Measurements from ENCODE around the gene SLC22A12.
"Not testable (repeated sequence)": the region's sequence is repeated elsewhere in the genome, so short reads cannot be mapped to it uniquely, and the experiment has no call there.

Gene SLC22A12

GRCh38 chr11:64594159-64594939, 3.3 kb downstream of the SLC22A12 start:
- Histone ChIP-seq H4K91ac (ENCODE audit: low read depth, low read length) (no peak overlapping the region), H3K36me3 (ENCODE audit: control insufficient read depth in 1 of 2, insufficient read depth in 2 of 2, low read length in 2 of 2) (no peaks in the 10 kb centered on the region), H3K4me3 (ENCODE audit: low read depth, low read length) (no peak overlapping the region), H3K27ac (ENCODE audit: low read depth, low read length) (no peak overlapping the region), H3K14ac (ENCODE audit: low read length) (no peak overlapping the region), H2AK5ac (ENCODE audit: low read length) (no peak overlapping the region), H3K4me1 (ENCODE audit: control insufficient read depth in 1 of 2, insufficient read depth in 2 of 2, low read length in 2 of 2) (no peaks in the 10 kb centered on the region), H3K4me2 (ENCODE audit: low read length) (no peak overlapping the region), H3K9me3 (ENCODE audit: insufficient read depth, low read depth, low read length) (peaks cover 30% of the 10 kb centered on the region), H3K9ac (ENCODE audit: low read length) (no peak overlapping the region), H3K18ac (ENCODE audit: low read length) (no peak overlapping the region), H4K8ac (ENCODE audit: low read depth, low read length) (no peak overlapping the region), H2BK5ac (ENCODE audit: low read depth, low read length, poor library complexity) (no peak overlapping the region), H4K12ac (ENCODE audit: low read depth, low read length) (no peak overlapping the region), H2AFZ (ENCODE audit: insufficient read depth, low read length, poor library complexity) (no peak overlapping the region), H3K79me2 (ENCODE audit: control insufficient read depth, insufficient read depth, low read length, poor library complexity) (no peaks in the 10 kb centered on the region), H3K27me3 (ENCODE audit: insufficient read depth, low read length) (no peaks in the 10 kb centered on the region), H3K79me1 (ENCODE audit: low read length) (no peaks in the 10 kb centered on the region), H2BK120ac (ENCODE audit: insufficient read depth, low read length, poor library complexity) (no peak overlapping the region), H3K23ac (ENCODE audit: low read length) (no peak overlapping the region), H2BK12ac (ENCODE audit: low read length) (no peak overlapping the region), H3K4ac (ENCODE audit: low read depth, low read length) (no peak overlapping the region)
- 100% methylated on average over 7 of the region's 14 CpGs for WGBS (ENCODE audit: extremely low coverage, insufficient coverage, insufficient read length)
- no peak for DNase-seq

GRCh38 chr11:64595922-64596321, 4.9 kb downstream of the SLC22A12 start:
- not testable (repeated sequence) for H3K9ac ChIP-seq (ENCODE audit: low read length); H3K36me3 ChIP-seq (ENCODE audit: control insufficient read depth in 1 of 2, insufficient read depth in 2 of 2, low read length in 2 of 2); H2AK5ac ChIP-seq (ENCODE audit: low read length); H2BK120ac ChIP-seq (ENCODE audit: insufficient read depth, low read length, poor library complexity); H3K14ac ChIP-seq (ENCODE audit: low read length); H3K27ac ChIP-seq (ENCODE audit: low read depth, low read length); H3K79me1 ChIP-seq (ENCODE audit: low read length); H3K4me3 ChIP-seq (ENCODE audit: low read depth, low read length); H4K8ac ChIP-seq (ENCODE audit: low read depth, low read length); H4K91ac ChIP-seq (ENCODE audit: low read depth, low read length); H3K4me2 ChIP-seq (ENCODE audit: low read length); H3K18ac ChIP-seq (ENCODE audit: low read length); H3K4me1 ChIP-seq (ENCODE audit: control insufficient read depth in 1 of 2, insufficient read depth in 2 of 2, low read length in 2 of 2); H3K23ac ChIP-seq (ENCODE audit: low read length); DNase-seq; H3K27me3 ChIP-seq (ENCODE audit: insufficient read depth, low read length); H4K12ac ChIP-seq (ENCODE audit: low read depth, low read length); H3K4ac ChIP-seq (ENCODE audit: low read depth, low read length); H2BK5ac ChIP-seq (ENCODE audit: low read depth, low read length, poor library complexity); H3K79me2 ChIP-seq (ENCODE audit: control insufficient read depth, insufficient read depth, low read length, poor library complexity); H2AFZ ChIP-seq (ENCODE audit: insufficient read depth, low read length, poor library complexity); H2BK12ac ChIP-seq (ENCODE audit: low read length)
- H3K9me3 ChIP-seq (ENCODE audit: insufficient read depth, low read depth, low read length), result peaks cover 27% of the 10 kb centered on the region
- 100% methylated on average over 1 of the region's 1 CpG for WGBS (ENCODE audit: extremely low coverage, insufficient coverage, insufficient read length)

- Histone ChIP-seq H3K4me1 (ENCODE audit: control insufficient read depth in 1 of 2, insufficient read depth in 2 of 2, low read length in 2 of 2) (no peaks in the 10 kb centered on the region), H3K4me3 (ENCODE audit: low read depth, low read length) (no peak overlapping the region), H3K36me3 (ENCODE audit: control insufficient read depth in 1 of 2, insufficient read depth in 2 of 2, low read length in 2 of 2) (no peaks in the 10 kb centered on the region), H4K8ac (ENCODE audit: low read depth, low read length) (no peak overlapping the region), H3K4me2 (ENCODE audit: low read length) (no peak overlapping the region), H3K18ac (ENCODE audit: low read length) (no peak overlapping the region), H2AFZ (ENCODE audit: insufficient read depth, low read length, poor library complexity) (no peak overlapping the region), H3K14ac (ENCODE audit: low read length) (no peak overlapping the region), H3K9ac (ENCODE audit: low read length) (no peak overlapping the region), H3K4ac (ENCODE audit: low read depth, low read length) (no peak overlapping the region), H4K91ac (ENCODE audit: low read depth, low read length) (no peak overlapping the region), H3K27ac (ENCODE audit: low read depth, low read length) (no peak overlapping the region), H3K27me3 (ENCODE audit: insufficient read depth, low read length) (no peaks in the 10 kb centered on the region), H2BK120ac (ENCODE audit: insufficient read depth, low read length, poor library complexity) (no peak overlapping the region), H3K79me1 (ENCODE audit: low read length) (no peaks in the 10 kb centered on the region), H3K79me2 (ENCODE audit: control insufficient read depth, insufficient read depth, low read length, poor library complexity) (no peaks in the 10 kb centered on the region), H2BK12ac (ENCODE audit: low read length) (no peak overlapping the region), H3K23ac (ENCODE audit: low read length) (no peak overlapping the region), H2AK5ac (ENCODE audit: low read length) (no peak overlapping the region), H4K12ac (ENCODE audit: low read depth, low read length) (no peak overlapping the region), H3K9me3 (ENCODE audit: insufficient read depth, low read depth, low read length) (peaks cover 24% of the 10 kb centered on the region), H2BK5ac (ENCODE audit: low read depth, low read length, poor library complexity) (no peak overlapping the region)
- no CpG with 5 or more reads among the region's 13 CpGs for WGBS (ENCODE audit: extremely low coverage, insufficient coverage, insufficient read length)
- DNase-seq, result no peak
Observed at GRCh38 chr11:64597671-64598101, 6.7 kb downstream of the SLC22A12 start.

GRCh38 chr11:64598106-64598796, 7.2 kb downstream of the SLC22A12 start:
- Histone ChIP-seq H3K27ac (ENCODE audit: low read depth, low read length) (no peak overlapping the region), H2AFZ (ENCODE audit: insufficient read depth, low read length, poor library complexity) (no peak overlapping the region), H3K79me1 (ENCODE audit: low read length) (no peaks in the 10 kb centered on the region), H3K36me3 (ENCODE audit: control insufficient read depth in 1 of 2, insufficient read depth in 2 of 2, low read length in 2 of 2) (no peaks in the 10 kb centered on the region), H3K4me2 (ENCODE audit: low read length) (no peak overlapping the region), H4K12ac (ENCODE audit: low read depth, low read length) (no peak overlapping the region), H3K18ac (ENCODE audit: low read length) (no peak overlapping the region), H2BK5ac (ENCODE audit: low read depth, low read length, poor library complexity) (no peak overlapping the region), H3K23ac (ENCODE audit: low read length) (no peak overlapping the region), H3K14ac (ENCODE audit: low read length) (no peak overlapping the region), H3K79me2 (ENCODE audit: control insufficient read depth, insufficient read depth, low read length, poor library complexity) (no peaks in the 10 kb centered on the region), H3K9ac (ENCODE audit: low read length) (no peak overlapping the region), H4K91ac (ENCODE audit: low read depth, low read length) (no peak overlapping the region), H3K4ac (ENCODE audit: low read depth, low read length) (no peak overlapping the region), H3K4me1 (ENCODE audit: control insufficient read depth in 1 of 2, insufficient read depth in 2 of 2, low read length in 2 of 2) (no peaks in the 10 kb centered on the region), H4K8ac (ENCODE audit: low read depth, low read length) (no peak overlapping the region), H3K4me3 (ENCODE audit: low read depth, low read length) (no peak overlapping the region), H2BK12ac (ENCODE audit: low read length) (no peak overlapping the region), H3K9me3 (ENCODE audit: insufficient read depth, low read depth, low read length) (peaks cover 24% of the 10 kb centered on the region), H3K27me3 (ENCODE audit: insufficient read depth, low read length) (no peaks in the 10 kb centered on the region), H2BK120ac (ENCODE audit: insufficient read depth, low read length, poor library complexity) (no peak overlapping the region), H2AK5ac (ENCODE audit: low read length) (no peak overlapping the region)
- WGBS (ENCODE audit: extremely low coverage, insufficient coverage, insufficient read length), result no CpG with 5 or more reads among the region's 12 CpGs
- DNase-seq, result no peak
